Stimulated activated CD8-positive, alpha-beta memory T cell treated with anti-CD3 and anti-CD28 coated beads, Interleukin-15, amount 100 ng/mL, for 1 hour (primary cell): Measurements from ENCODE around the gene FJX1.

Source experiments
- DNase-seq: peaks from one replicate; pipeline ENCODE4 v3.0.0-alpha.2; 2020; ENCODE audit warnings: low read depth

The FJX1 gene, protein sequence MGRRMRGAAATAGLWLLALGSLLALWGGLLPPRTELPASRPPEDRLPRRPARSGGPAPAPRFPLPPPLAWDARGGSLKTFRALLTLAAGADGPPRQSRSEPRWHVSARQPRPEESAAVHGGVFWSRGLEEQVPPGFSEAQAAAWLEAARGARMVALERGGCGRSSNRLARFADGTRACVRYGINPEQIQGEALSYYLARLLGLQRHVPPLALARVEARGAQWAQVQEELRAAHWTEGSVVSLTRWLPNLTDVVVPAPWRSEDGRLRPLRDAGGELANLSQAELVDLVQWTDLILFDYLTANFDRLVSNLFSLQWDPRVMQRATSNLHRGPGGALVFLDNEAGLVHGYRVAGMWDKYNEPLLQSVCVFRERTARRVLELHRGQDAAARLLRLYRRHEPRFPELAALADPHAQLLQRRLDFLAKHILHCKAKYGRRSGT

DNA sequence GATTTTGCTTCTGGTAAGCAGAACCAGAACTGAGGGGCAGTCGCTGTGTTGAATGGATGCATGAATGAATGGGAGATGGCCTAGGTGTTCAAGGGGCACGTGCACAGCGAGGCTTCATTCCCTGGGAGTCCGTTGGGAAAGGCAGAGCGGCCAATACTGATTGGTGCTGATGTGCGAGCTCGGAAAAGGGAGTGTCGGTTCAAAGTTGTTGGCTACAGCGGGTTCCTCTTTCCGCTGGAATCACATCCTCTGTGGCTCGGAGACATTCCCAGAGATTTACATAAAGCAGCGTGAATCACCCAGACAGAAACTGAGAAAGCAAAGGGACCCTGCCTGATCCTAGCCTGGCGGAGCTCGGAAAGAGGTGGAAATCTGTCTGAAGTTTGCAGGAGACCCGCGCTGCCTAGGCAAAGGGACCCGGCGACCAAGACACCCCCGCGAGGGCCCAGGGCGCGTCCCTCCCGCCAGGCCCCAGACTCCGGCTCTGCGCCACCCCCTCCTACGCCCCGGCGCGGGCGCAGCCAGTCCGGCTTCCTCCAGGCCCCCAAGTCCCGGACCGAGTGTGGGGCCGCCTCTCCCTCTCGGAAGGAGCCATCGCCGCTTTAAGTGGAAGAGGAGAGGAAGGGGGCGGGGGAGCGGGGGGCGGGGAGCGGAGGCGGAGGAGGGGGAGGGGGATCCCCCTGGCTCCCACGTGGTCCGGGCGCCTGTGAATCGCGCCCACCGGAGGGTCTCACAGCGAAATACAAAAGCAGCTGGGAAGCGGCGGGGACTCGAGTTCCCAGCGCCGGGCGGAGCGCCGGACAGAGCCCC is at the start of gene FJX1:
TSS of gene FJX1 (plus strand) at position 774 of the 810 bp plus-strand sequence. CDS start 177 bp downstream, outside the sequence.
- DNase-seq, result no peak

- DNase-seq, result no peak
These were observed 46.6 kb upstream of the FJX1 start for GRCh38 chr11:35571696-35572095.

- no peak for DNase-seq
These were observed 38.5 kb upstream of the FJX1 start for GRCh38 chr11:35579557-35580396.

GRCh38 chr11:35580397-35580781 is 37.9 kb upstream of the FJX1 start:
- no peak for DNase-seq

GRCh38 chr11:35582033-35582432 is 36.2 kb upstream of the FJX1 start:
- no peak for DNase-seq

GRCh38 chr11:35583126-35583525 is 35.1 kb upstream of the FJX1 start:
- no peak for DNase-seq

DNA sequence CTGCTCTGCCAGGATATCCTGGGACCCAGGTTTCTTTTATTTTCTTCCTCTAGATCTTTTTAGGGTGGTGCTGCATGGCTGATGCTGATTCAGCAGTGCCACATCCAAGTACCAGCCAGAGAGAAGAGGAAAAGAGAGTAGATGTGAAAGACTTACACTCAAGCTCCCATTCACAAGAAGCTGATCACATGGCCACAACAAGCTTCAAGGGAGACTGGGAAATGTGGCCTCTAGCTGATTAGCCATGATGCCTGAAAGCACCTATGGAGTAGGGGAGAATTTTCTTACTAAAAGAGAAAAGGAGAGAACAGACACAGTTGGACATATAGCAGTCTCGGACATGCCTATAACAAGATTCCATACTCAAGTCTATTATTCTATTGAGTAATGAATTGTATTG is 34.4 kb upstream of the FJX1 start:
- DNase-seq, result no peak

DNA sequence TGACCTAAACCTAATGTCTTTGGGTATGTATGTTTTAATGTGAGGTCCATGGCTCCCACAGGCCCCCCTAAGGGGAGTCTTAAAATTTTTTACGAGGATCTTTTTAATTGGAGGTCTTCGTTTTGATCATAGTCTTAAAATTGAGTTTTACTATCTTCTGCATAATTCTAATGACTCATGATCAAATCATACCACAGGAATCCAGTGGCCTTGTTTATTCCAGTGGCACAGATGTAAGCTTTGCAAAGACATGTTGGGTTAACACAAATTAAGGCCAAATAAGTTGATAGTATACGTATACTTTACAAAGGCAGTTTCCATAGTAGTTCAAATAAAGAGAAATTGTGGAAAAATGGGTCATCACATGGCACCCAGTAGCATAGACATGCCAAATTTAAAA is 33.9 kb upstream of the FJX1 start:
- no peak for DNase-seq

GRCh38 chr11:35585416-35585815 is 32.8 kb upstream of the FJX1 start:
- no peak for DNase-seq

DNA sequence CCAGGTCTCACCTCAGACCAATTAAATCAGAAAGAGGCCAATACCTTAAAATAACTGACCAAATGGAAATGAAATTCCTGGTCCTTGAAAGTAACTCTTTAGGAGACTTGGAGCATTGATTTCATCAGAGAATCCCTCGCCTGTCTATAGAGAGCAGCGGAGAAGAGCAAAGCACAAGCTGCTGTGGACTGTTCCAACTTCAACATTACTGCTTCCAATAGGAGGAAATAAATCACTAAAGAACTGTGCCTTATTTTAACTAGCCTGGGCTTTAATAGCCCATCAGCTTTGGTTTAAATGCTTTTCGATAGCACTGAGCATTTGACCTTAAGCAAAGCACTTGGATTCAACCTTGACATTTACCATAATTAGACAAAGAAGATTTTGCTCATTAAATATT is 32.0 kb upstream of the FJX1 start:
- no peak for DNase-seq

GRCh38 chr11:35587972-35588371 is 30.3 kb upstream of the FJX1 start:
- no peak for DNase-seq

- DNase-seq, result no peak
These were observed 29.6 kb upstream of the FJX1 start for GRCh38 chr11:35588627-35589026.

GRCh38 chr11:35589281-35589680 is 29.0 kb upstream of the FJX1 start:
- no peak for DNase-seq

DNA sequence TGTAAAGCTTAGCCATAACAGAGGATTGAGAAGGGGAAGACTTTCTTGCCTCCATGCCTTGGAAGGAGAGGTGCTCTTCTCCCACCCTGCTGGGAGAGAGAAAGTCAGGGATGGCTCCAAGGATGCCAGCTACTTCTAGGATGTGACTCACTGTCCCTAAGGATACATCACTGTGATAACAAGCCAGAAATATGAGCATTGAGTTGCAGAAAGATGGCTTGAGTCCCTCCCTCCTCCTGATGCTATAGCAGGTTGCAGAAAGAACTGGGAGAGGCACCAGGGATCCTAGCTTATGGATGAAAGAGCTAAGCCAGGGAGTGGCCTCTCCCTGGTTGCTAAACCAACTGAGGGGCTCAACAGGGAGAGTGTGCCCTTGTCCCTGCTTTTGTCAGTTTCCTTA is 27.8 kb upstream of the FJX1 start:
- no peak for DNase-seq

GRCh38 chr11:35593143-35593542 is 25.1 kb upstream of the FJX1 start:
- DNase-seq, result no peak

DNA sequence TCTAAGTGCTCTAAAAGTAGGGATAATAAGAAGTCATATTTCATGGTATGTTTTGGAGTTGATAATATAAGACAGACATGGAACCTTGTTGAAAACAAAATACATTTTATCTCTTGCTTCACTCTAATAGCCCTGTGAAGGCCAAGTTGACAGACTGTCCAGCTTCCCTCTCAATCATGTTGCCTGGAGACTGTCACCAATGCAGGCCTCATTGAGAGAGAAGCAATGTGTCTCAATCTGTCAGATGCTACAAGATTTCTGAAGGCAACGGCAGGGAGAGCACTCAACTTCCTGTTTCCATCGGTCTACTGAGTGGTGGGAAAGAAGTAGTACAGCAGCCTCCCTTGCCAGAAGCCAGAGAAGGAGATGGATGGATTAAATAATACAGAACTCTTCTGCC is 23.6 kb upstream of the FJX1 start:
- DNase-seq, result no peak

DNA sequence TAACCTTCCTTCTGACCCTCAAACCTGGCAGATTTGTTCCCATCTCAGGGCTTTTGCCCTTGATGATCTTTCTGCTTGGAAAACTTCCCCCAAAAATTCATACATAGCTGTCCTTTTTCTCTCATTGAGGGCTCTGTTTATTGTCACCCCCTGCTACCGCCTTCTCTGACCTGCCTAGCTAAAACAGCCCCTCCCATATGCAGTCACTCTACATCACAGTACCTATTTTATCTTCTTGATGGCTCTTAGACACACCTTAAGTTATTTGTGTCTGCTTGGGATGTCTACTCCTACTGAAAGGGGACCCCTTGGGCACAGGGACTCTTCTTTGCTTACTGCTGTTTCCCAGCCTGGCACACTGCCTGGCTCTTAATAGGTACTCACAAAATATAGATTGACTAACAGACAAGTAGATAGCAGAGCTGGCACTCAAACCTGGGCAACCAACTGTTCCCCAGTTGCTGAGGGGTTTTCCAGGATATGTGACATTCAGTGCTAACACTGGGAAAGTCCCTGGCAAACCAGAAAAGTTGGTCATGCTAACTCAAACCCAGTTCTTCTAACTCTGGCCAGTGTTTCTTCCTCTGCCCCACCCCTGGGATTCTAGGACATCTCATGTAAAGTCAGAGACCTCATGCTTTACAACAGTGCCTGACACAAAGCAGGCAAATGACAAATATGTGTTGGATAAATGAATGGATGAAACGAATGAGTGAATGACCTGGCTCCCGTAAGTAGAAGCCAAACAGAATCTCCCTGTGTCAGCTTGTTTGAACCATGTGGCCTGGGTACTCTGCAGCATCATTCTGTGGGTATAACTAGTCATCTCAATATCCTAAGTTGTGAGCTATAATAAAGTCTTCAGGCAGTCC is 19.8 kb upstream of the FJX1 start:
- no peak for DNase-seq

GRCh38 chr11:35600331-35600838 is 17.9 kb upstream of the FJX1 start:
- no peak for DNase-seq

DNA sequence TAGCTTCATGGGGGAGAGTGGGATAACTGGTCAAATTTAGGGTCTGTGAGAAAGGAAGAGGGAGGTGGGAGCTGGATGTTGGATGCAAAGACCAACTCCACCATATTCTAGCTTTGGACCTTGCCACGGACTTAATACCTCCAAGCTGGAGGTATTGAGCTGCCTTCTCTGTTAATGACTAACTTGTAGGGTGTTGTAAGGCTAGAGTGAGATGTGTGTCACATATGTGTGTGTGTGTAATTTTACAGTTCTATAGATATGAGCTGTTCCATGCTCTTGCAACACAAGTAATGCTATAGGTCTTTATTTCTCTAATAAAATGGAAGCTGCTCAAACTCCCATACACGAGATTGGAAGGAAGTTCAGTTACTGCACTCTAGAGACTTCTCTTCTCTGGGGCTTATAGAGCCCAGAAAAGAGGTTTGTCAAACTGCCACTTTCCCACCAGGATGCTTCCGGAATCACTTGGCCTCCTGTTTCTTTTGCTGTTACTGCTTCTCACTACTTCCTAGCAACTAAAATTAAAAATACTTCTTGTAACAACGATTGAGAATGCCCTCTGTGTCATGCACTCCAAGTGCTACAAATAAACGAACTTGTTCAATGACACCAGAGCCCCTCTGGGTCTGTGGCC is 16.0 kb upstream of the FJX1 start:
- no peak for DNase-seq

- no peak for DNase-seq
These were observed 15.3 kb upstream of the FJX1 start for GRCh38 chr11:35602979-35603378.

DNA sequence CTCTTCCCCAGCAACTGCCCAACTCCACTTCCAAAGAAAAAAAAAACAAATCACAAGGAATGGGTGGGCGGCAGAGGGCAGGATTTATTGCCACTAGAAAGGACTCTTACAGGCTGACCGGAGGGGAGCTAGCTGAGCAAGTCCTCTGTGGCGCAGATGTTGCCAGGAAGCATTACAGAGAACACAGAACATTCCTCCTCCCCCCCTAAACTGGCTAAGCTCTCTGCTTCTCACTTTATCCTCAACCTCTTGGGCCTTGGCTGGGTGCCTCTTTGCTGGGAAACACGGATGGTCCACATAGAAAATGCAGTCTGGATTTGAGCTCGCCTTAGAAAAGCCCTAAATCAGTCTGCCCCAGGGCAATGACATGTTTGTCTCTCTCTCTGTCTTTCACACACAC is 12.6 kb upstream of the FJX1 start:
- DNase-seq, result no peak
